Coronary artery (tissue), 2 donors: ENCODE measurements around the gene MBD4.
A peak's percentile ranks its signal among the peaks of the same experiment; 100 is the strongest.
"Not testable (repeated sequence)": the region's sequence is repeated elsewhere in the genome, so short reads cannot be mapped to it uniquely, and the experiment has no call there.

Experiments used
- DNase-seq: peaks from one replicate; pipeline ENCODE4 v3.0.0-alpha.2; 2017; ENCODE audit warnings: low spot score
- H3K27ac ChIP-seq, 2 donors: fragments of 200-600 bp; sonication (generic); one replicate each; pipeline ENCODE4 v1.5.1; 2016 to 2019
- H3K4me3 ChIP-seq: fragments of 200-600 bp; sonication (generic); 2 replicates; pipeline ENCODE4 v1.5.1; 2016; ENCODE audit warnings: mild to moderate bottlenecking, moderate library complexity
- CTCF ChIP-seq: fragments of 200-600 bp; sonication (generic); IDR thresholded peaks from one replicate; pipeline ENCODE4 v1.5.1; 2019; ENCODE audit warnings: antibody characterized with exemption

Gene MBD4

GRCh38 chr3:129482721-129483120 is 43.0 kb upstream of the MBD4 start:
- H3K4me3 ChIP-seq, result no peak overlapping the region
- no peak for DNase-seq
- peak overlapping the region in 1 of 2 donors; percentile 61 for H3K27ac ChIP-seq
- no peak for TF ChIP-seq CTCF

GRCh38 chr3:129481766-129482332 is 42.1 kb upstream of the MBD4 start:
- TF ChIP-seq CTCF, result no peak
- H3K27ac ChIP-seq, result peak overlapping the region in 1 of 2 donors; percentile 61
- no peak overlapping the region for H3K4me3 ChIP-seq
- peak; percentile 82 for DNase-seq

- peak overlapping the region in 1 of 2 donors; percentile 61 for H3K27ac ChIP-seq
Measured at GRCh38 chr3:129481225-129481765, 41.5 kb upstream of the MBD4 start.

GRCh38 chr3:129476586-129476985 is 36.8 kb upstream of the MBD4 start:
- no peak for TF ChIP-seq CTCF
- H3K4me3 ChIP-seq, result no peak overlapping the region
- DNase-seq, result no peak
- H3K27ac ChIP-seq, result no peak overlapping the region

More at GRCh38 chr3:129481225-129481765, 41.5 kb upstream of the MBD4 start:
- H3K4me3 ChIP-seq, DNase-seq: not testable (repeated sequence)

- no peak for TF ChIP-seq CTCF
- Histone ChIP-seq H3K4me3 (no peak overlapping the region), H3K27ac (no peak overlapping the region)
- DNase-seq, result no peak
Measured at GRCh38 chr3:129475863-129476262, 36.1 kb upstream of the MBD4 start.

GRCh38 chr3:129474984-129475804 is 35.4 kb upstream of the MBD4 start:
- no peak for DNase-seq
- no peak overlapping the region for H3K4me3 ChIP-seq
- no peak overlapping the region for H3K27ac ChIP-seq
- TF ChIP-seq CTCF, result no peak

- TF ChIP-seq CTCF, result no peak
- H3K4me3 ChIP-seq, result no peak overlapping the region
- H3K27ac ChIP-seq, result no peak overlapping the region
- DNase-seq, result no peak
Measured at GRCh38 chr3:129473769-129474152, 34.0 kb upstream of the MBD4 start.
